Fibroblast of the aortic adventitia (primary cell): ENCODE results near the gene ZNF367. TPM values are rescaled to one million over a fixed set of nuclear protein-coding genes. Genes with fewer than 3 reads are reported as not detected.

Source experiments
- DNase-seq: peaks from one replicate; pipeline ENCODE4 v3.0.0-alpha.2; 2010; ENCODE audit warnings: low read depth
- H3K4me3 ChIP-seq: 2 replicates; pipeline ENCODE4 v1.5.1; 2011; ENCODE audit warnings: low read depth, mild to moderate bottlenecking, control low read depth, low read length, moderate library complexity
- CTCF ChIP-seq: IDR thresholded peaks from 2 replicates; pipeline ENCODE4 v1.5.1; 2011; ENCODE audit warnings: mild to moderate bottlenecking, low read length, control low read depth, inconsistent platforms; ENCODE audit not compliant: insufficient read depth
- total RNA-seq: library from RNA; depleted of rRNA; stranded (reverse); fragments of >200 nt; gene quantifications from 2 replicates; pipeline ENCODE4 v1.2.3, GENCODE V29; 2012; ENCODE audit warnings: low replicate concordance

ZNF367 gene
- total RNA-seq, 1 donor: 31.3 TPM

GRCh38 chr9:96425500-96426169 lies 7.5 kb upstream of the ZNF367 start:
- DNase-seq: no peak
- no peak overlapping the region for H3K4me3 ChIP-seq
- no peak for TF ChIP-seq CTCF

DNA sequence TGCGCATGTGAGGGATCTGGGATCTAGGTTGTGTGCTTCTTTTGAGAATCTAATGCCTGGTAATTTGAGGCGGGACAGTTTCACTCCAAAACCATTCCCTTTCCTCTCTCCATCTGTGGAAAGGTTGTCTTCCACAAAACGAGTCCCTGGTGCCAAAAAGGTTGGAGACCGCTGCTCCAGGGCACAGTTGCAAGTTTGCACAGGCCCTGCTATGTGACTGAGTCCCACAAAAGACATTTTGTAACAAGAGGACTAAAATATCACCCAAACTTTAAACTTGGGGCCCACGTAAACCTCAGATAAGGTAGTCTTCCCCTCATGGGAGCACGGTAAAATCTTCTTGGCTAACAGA lies 5.8 kb upstream of the ZNF367 start:
- no peak overlapping the region for H3K4me3 ChIP-seq
- no peak for TF ChIP-seq CTCF
- DNase-seq: no peak

GRCh38 chr9:96423322-96423984 lies 5.3 kb upstream of the ZNF367 start:
- no peak overlapping the region for H3K4me3 ChIP-seq
- TF ChIP-seq CTCF: no peak
- DNase-seq: no peak

GRCh38 chr9:96420468-96421219 lies 2.5 kb upstream of the ZNF367 start:
- no peak for TF ChIP-seq CTCF
- no peak overlapping the region for H3K4me3 ChIP-seq
- DNase-seq: peak; percentile 94

DNA sequence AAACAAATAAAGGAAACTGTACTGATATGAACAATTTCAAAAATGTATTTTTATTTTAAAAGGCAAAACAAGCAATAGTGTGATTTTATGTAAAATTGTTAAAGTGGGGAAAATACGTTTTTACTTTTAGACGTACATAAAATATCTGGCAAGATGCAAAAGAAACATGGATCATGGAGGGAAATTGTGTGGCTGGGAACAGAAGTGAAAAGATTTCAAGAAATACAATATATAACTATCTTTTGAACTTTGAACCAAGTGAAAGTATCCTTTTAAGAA lies 1.5 kb upstream of the ZNF367 start:
- DNase-seq: no peak
- H3K4me3 ChIP-seq: peak overlapping the region; percentile 77
- no peak for TF ChIP-seq CTCF

- peak; percentile 40 for DNase-seq
- TF ChIP-seq CTCF: no peak
- peak overlapping the region; percentile 77 for H3K4me3 ChIP-seq
Observed at GRCh38 chr9:96418920-96419690, 935 bp upstream of the ZNF367 start.
